Measurements from ENCODE around the gene ENDOV.

ENDOV gene

GRCh38 chr17:80414803-80415625 lies at the start of gene ENDOV:
Gene ENDOV, plus strand, starts transcription at chr17:80415167. Its CDS starts 28 bp downstream, at chr17:80415195.
- peak; percentile 95 for DNase-seq

- no peak for DNase-seq
These were observed 49.0 kb upstream of the ENDOV start for GRCh38 chr17:80365983-80366382.

- DNase-seq: no peak
These were observed 47.5 kb upstream of the ENDOV start for GRCh38 chr17:80367503-80367902.

GRCh38 chr17:80371196-80371595 lies 43.8 kb upstream of the ENDOV start:
- DNase-seq: no peak

- DNase-seq: no peak
These were observed 42.5 kb upstream of the ENDOV start for GRCh38 chr17:80372456-80372855.

GRCh38 chr17:80372922-80373570 lies 41.9 kb upstream of the ENDOV start:
- no peak for DNase-seq

- no peak for DNase-seq
These were observed 40.8 kb upstream of the ENDOV start for GRCh38 chr17:80374039-80374731.

- DNase-seq: no peak
These were observed 40.0 kb upstream of the ENDOV start for GRCh38 chr17:80374732-80375585.

GRCh38 chr17:80376531-80376930 lies 38.4 kb upstream of the ENDOV start:
- no peak for DNase-seq

GRCh38 chr17:80377798-80378197 lies 37.2 kb upstream of the ENDOV start:
- DNase-seq: no peak

GRCh38 chr17:80379348-80379747 lies 35.6 kb upstream of the ENDOV start:
- no peak for DNase-seq

- DNase-seq: no peak
These were observed 34.9 kb upstream of the ENDOV start for GRCh38 chr17:80380068-80380467.

- DNase-seq: no peak
These were observed 34.4 kb upstream of the ENDOV start for GRCh38 chr17:80380555-80381002.

GRCh38 chr17:80381416-80381923 lies 33.5 kb upstream of the ENDOV start:
- no peak for DNase-seq

- DNase-seq: no peak
These were observed 32.5 kb upstream of the ENDOV start for GRCh38 chr17:80382446-80382845.

- DNase-seq: no peak
These were observed 32.0 kb upstream of the ENDOV start for GRCh38 chr17:80382956-80383355.

- DNase-seq: no peak
These were observed 30.6 kb upstream of the ENDOV start for GRCh38 chr17:80384078-80384960.

- DNase-seq: no peak
These were observed 29.9 kb upstream of the ENDOV start for GRCh38 chr17:80385046-80385445.

- DNase-seq: no peak
These were observed 28.6 kb upstream of the ENDOV start for GRCh38 chr17:80386341-80386740.

GRCh38 chr17:80387071-80387470 lies 27.9 kb upstream of the ENDOV start:
- no peak for DNase-seq

- no peak for DNase-seq
These were observed 26.8 kb upstream of the ENDOV start for GRCh38 chr17:80388175-80388574.

Measured in stimulated activated CD8-positive, alpha-beta memory T cell treated with anti-CD3 and anti-CD28 coated beads, Interleukin-4, amount 100 ng/mL, for 48 hours (primary cell).